HG03108 (cell line): ENCODE measurements around the gene HTR7.

Source experiments
- ATAC-seq: cut with Tn5 transposase; IDR thresholded peaks from one replicate; pipeline ENCODE4 v1.9.1; 2021; ENCODE audit warnings: moderate library complexity; ENCODE audit not compliant: unreplicated experiment

HTR7 gene

DNA sequence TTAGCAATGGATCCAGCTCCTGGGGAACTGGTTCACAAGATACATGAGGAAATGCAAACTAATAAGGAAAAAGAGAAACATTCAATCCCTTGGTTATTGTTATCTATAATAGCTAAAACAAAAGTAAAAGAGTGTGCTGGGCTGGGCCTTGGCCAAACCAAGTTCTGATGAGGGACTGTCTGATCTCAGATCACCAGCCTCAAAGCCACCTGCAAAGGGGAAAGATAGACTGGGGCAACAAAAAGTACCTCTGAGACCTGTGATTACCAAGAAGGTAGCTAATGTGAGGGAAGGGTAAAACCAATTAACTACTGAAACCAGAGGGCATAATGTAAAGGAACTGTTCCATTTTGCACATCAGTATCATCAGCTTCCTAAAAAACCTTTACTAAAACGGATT is 51.2 kb downstream of the HTR7 start:
- ATAC-seq, result no peak

DNA sequence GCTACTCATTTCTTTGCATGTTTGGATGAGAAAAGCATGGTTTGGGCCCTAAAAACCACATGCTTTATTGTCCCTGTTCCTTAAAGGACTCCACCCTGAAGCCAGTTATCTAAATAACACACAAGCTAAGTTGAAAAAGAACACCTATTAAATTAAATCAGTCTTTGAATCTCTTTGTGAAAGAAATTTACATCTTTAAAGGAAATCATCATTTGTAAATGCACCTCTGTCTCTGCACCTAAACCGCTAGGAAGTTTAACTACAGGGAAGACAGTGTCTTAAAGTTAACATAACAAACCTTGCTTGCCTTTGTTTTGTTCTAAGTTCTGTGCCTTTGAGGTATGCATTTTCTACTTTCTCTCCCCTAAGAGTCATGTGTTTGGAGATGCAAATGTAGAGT is 52.6 kb downstream of the HTR7 start:
- no peak for ATAC-seq

DNA sequence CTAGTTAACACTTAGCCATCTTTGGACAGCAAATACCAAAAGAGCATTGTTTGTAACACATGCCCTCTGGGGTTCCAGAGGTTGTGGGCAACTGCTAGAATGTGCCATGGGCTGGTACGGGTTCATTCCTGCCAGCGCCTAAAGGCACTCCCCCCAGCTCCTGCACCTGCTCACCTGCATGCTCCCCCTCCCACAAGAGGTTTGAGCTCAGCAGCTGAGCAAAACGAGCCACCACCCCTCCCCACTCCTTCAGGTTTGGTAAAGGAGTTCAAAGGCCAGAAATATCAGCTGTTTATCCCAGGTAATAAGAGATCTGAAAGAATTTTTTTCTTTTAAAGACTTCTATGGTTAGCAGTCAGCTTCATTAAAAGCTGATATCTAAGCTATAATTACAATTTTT is 53.5 kb downstream of the HTR7 start:
- ATAC-seq, result no peak

DNA sequence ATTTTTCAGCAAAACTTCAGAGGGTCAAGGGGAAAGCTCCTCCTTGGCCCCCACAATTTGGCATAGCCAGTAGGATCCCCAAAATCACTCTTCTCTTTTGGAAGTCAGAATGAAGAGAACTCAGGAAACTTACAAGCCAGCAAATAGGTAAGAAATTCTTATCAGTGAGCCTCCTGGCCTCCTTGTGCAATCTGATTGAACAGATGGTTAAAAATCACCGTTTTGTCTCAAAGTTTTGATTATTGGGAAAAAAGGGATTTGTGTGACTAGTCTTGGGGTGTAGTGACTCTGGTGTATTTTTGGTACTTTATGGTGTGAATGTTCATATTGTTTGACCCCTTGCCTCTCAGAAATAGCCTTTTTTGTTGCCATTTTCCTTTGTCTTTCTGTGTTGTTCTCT is 56.2 kb downstream of the HTR7 start:
- ATAC-seq, result no peak

DNA sequence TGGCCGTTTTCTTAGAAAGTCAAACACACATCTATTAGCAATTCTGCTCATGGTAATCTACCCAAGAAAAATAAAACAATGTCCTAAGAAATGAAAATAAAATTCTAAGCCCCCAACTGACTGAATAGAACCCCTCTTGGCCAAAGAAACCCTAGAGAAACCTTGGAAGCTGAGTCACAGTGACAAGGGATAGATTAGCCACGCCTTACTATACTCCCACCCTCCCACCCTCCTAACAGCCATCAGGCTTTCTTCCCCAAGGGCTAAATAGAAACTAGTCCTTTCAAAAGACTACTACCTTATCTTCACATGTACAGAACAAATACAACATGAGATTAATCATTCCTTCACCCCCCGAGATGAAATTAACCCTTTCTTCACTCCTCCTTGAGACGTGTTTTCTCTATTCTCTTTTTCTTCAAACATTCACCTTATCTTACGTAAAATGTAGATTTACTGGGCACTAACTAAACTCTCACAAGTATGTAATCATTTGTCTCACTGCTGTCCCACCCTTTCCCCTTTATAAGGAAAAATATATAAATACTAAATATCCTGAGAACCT is 57.5 kb downstream of the HTR7 start:
- no peak for ATAC-seq

DNA sequence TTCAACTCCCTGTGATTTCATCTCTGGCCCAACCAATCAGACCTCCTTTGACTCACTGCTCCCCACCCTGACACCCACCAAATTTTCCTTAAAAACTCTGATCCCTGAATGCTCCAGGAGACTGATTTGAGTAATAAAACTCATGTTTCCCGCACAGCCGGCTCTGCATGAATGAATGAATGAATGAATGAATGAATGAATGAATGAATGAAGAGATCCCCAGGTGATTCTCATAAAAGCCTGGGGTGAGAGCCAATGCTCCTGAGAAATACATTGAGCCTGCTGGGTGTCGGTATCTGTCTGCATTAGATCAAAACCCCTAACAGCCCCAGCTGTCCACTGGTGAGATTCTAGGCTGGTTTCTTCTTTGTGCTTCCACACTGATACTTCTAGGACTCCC is 58.7 kb downstream of the HTR7 start:
- no peak for ATAC-seq

DNA sequence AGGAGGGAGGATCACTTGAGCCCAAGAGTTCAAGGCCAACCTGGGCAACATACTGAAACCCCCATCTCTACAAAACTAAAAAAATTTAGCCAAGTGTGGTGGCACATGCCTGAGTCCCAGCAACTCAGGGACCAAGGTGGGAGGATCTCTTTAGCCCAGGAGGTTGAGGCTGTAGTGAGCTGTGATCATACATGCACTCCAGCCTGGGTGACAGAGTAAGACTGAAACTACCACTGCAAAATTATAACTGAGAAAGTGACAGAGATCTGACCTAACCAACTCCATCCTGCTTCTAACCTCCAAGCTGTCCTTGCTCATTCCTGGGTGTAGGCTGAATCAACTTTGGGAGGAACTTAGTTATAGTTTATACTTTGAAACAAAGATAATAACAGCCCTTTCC is 59.4 kb downstream of the HTR7 start:
- no peak for ATAC-seq

DNA sequence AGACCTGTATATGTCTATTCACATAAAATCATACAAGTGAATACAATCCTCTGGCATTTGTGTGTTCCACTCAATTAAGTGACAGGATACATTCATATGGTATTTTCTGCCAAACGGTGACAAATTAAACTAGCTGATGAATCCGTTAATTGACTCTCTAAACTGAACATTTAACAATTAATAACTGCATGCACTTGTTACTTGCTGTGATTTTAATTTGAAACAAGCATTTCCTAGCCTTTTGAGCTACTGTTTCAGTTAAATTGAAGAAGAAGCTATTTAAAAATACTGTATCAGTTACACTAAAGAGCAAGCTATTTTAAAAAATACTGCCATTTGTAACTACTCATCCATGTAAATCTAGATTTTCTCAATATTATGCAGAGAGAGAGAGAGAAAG is 67.4 kb downstream of the HTR7 start:
- no peak for ATAC-seq

DNA sequence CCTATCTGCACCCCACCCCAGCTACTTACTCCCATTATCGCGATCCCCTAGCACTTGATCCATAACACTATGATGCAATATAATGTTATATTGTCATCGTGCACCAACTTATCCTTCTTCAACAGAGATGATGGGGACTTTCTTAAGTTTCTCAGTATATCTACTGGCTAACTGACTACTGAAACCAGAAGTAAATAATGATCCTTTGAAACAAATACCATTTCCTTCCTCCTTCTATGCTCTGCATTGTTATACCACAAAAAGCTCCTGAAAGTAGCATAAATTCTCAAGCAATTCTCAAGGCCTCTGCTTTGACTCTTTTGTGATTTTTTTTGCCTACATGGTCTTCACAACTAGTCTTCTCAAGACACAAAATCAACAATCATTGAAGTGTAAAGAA is 68.9 kb downstream of the HTR7 start:
- ATAC-seq, result no peak

DNA sequence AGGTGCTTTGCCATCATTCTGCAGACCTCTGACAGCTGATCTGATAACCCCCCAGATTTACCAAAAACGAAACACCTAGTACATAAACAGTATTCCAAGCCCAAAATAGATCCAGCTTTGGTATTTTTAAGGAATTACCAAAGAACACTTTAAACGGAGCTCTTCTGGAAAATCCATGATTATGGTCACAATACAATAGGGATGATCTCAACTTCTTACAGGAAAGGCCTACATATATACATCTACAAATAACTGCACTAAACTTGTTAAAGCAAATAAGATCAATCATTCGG is 69.7 kb downstream of the HTR7 start:
- no peak for ATAC-seq

DNA sequence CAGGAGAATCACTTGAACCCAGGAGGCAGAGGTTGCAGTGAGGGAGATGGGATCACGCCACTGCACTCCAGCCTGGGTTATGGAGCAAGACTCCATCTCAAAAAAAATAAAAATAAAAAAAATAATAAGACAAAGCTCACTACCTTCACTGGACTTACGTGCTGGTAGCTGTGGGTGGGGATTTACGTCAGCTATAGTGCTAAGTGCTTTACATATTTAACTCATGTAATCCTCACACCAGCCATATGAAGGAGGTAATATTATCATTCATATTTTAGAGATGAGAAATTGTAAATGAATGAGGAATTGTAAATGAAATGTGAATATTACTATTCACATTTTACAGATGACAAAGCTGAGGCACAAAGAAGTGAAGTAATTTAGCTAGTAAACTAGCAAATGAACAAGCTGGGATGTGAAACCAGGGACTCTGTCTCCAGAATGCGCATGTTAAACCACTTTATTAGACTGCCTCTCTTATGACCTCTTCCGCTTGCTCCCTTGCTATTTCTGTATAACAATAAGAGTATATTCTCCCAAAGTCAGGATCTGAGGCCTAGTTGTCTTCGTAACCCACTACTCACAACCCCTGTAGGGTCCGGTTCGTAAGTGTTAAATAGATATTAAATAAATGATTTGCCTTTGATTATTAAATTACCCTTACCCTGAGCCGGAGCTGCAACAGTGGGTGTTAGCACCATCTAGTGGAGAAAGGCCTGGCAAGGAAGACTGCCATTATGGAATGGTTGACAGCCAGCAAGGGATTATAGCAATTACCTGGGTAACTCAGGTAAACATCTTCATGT is 70.2 kb downstream of the HTR7 start:
- ATAC-seq, result no peak

DNA sequence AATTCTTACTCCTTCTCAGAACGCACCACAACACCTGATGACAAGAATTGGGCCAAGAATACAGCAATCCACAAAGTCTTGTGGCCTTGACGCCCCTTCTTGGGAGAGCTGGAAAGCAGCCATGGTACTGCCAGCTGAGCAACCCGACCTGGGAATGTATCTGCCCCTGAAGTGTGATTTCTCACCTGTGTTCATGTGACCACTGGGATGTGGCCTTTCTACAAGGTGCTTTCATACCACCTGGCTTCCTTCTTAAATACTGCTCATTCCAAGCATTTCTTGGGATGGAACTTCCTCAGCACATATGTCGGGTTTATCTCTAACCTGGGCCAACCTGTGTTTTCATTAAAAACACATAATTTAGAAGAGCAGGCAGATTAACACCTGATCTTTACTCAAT is 72.1 kb downstream of the HTR7 start:
- no peak for ATAC-seq

DNA sequence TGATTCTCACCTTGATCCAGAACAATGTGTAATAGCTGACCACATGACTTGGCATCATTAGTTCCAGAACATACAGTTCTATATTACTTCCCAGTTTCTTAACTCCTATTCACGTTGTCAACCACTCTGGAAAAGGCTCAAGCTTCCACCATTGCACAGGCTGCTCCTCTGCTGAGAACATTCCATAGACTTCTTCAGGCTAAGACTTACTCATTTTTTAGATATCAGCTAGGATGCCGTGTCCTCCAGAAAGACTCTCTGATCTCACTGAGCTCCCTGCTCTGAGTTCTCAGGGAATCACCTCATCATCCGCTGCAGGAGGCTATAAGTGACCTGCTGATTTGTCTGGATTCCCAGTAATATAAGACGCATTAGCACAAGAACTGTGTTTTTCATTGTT is 73.1 kb downstream of the HTR7 start:
- no peak for ATAC-seq

DNA sequence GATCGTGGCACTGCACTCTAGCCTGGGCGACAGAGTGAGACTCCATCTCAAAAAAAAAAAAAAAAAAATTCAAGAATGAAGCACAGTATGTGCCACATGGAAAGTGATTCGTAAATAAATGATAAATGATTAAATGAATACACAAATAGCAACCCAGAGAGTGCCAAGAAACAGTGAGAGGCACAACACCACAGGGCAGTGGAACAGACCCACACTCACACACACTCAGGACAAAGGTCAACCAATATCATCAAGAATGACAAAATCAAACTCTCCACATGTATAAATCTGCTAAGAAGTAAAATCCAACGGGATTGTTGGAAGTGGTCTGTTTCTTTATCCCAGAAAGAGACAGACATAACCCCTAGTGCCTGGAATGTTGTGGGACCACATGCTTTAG is 77.4 kb downstream of the HTR7 start:
- ATAC-seq, result no peak

DNA sequence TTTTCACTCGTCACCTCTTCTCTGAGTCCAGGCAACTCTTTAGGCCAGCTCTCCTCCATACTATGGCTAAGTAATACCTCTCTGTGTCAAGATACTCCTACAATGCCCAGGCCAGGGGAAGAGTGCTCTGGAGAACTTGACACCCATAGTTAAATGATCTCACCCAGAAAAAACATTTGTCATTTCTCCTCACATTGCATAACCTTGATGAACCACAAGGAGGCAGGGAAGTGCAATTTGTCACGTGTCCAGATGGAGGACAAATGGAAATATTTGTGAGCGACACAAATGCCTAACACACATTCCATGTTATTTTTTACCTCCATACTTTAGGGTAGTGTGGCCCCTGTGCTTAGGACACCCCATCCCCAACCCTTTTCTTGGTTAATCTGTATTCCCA is 78.3 kb downstream of the HTR7 start:
- no peak for ATAC-seq

DNA sequence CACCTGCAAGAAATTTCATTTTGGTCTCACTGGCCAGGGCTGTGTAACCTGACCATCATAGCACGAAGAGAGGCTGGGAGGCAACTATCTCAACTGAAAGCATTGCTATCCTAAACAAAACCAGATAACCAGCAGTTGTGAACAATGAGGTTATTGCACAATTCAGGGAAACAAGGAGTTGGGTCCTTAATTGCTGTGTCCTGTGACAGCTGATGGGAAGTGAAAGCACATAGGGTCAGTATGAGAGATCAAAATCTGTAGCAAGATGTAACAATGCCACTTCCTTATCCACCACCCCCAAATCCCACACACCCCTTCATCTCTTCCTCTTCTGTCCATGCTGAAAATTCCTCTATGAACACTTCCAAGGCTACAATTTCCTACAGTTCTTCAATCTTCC is 80.2 kb downstream of the HTR7 start:
- no peak for ATAC-seq

DNA sequence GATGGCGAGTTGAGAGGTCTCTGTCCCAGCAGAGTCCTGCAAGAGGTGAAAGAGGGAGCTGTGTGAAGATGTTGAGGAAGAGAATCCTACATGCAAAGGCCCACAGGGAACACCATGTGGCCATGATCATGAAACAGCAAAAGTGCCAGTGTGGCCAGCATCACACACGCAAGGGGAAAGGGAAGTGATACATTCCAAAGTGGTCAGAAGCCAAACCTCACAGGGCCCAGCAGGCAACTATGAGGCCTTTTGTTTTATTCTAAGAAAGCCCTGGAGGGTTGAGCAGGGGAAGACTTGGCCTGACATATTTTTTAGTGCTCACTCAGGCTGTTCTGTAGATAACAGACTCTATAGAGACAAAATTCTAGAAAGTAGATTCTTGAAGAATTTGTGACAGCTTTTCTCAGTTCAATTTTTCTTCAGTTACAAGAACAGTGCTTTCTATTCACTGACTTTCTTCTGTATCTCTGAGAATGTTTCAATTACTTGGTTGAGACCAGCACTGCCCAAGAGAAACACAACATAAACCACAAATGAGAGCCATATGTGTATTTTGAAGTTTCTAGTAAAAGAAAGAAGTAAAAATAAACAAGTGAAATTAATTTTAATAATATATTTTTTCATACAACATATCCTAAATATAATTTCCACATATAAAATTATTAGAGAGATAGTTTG is 82.3 kb downstream of the HTR7 start:
- ATAC-seq, result no peak

DNA sequence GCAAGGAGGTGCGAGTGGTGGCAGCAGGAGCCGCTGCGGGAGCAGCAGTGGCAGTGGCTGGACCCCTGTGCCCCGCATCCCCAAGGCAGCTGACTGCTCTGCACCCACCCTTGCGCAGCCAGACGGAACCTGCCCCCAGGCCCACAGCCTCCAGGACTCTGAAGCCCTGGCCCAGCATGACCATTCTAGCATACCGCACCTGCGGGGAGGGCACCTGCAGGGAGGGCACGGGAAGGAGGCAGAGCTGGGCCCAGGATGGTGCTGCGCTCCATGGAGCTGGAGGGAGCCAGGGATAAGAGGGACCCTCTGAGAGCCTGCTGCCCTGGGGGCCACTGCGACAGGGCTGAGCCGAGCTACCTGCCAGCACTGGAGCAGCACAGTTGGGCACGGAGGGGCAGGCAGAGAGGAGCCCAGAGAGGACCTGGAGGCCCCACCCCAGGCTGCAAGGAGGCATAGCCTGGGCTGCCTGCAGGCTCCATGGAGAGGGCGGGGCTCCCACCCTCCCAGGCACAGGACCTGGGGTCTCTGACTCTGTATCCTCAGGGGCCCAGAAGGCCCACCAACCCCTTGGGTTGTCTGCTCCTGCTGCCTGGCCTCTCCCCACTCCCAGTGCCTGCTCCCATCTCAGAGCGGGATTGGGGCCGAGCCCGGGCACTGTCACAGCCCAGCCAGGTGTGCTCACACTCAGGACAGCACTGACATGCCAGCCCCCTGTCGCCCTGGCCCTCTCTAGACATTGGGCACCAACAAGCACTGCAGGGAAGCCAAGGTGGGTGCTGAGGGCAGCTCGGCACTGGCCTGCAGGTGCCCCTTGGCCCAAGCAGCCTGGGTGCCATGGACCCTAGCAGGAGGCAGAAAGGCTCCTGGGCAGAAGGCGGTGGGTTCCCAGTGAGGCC is 87.6 kb downstream of the HTR7 start:
- ATAC-seq, result no peak

DNA sequence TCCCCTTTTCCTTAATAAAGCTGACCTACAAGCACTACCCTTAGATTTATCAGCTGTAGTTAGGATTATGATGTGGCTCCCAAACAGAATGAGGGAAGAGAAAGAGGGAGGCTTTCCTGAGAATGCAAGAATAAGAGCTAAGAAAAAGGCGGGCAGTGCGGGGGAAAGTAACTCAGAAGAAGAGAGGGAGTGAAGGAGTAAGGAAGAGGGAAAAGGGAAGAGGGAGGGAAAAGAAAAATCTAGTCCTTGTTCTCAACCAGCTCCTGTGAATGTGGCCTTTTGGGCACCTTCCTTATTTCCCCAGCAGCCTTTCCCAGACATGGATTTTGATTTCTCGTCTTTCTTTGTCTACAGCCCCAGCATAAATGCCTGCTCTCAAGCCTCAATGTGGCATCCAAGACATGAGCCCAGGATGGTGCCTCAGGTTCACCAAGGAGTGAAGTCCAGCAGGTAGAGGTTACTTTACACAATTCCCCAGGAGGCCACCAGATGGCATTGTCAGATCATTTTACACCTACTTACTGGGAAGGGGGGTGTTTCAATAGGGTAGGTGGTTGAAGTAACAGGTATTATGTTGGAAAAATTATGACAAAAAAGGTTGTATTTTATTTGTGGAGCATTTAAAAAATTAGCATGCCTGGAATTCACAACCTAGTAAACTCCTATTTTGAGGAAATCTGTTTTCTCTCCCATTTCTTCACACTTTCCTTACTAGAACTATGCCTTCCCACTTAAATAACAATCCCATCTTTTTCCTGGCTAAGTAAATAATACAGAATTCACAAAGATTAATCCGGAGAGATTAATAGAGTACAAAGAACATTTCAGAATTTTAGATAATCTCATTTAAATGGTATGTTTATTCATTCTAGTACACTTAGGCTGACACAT is 106.5 kb downstream of the HTR7 start:
- peak; percentile 63 for ATAC-seq

DNA sequence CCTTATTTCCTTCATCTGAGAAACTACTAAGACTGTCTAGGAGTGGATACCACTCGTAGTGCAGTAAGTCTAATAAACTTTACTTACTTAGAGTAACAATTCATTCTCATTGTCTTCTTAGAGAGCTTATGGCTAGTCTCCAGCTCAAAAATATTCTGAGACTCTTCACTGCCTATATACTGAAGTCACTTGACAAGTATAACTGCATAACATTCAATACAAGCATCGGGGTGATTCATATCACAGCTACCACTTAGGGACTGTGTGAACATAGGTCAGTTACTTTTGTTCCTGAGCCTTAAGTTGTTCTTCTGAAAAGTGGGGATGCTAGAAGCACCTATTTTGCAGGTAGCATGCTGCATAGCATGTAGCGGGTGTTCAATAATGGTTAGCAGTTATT is 111.0 kb downstream of the HTR7 start:
- ATAC-seq, result no peak

DNA sequence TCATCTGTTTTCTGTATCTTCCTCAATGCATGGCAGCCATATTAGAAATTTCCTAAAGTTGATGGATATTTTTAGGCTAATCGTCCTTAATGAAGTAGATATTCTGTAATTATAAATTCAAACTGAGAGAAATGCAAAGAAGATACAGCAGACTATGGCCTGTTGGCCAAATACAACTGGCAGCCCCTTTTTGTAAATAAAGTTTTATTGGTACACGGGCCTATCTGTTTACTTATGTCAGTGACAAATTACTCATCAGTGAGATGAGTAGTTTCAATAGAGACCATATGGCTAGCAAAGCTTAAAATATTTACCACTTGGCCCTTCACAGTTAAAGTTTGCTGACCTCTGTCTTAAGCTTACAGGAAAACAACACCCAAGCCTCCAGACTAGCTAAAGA is 112.3 kb downstream of the HTR7 start:
- ATAC-seq, result no peak
